Spleen (tissue), 7 donors: Measurements from ENCODE around the gene XPR1.

ENCODE experiments used
- CTCF ChIP-seq, 11 experiments: fragments of 200-600 bp in 7 of 11; fragments of 450-650 bp in 4 of 11; sonication (generic) in 4 of 11; IDR thresholded peaks in 8 of 11; conservative IDR thresholded peaks in 3 of 11; 1 replicate in 7 of 11; 2 replicates in 4 of 11; pipeline versions ENCODE4 v1.4.0 to v1.8.0; 2016 to 2021; ENCODE audit warnings: antibody characterized with exemption in 11 of 11, inconsistent platforms in 4 of 11, mild to moderate bottlenecking in 1 of 11
- POLR2A ChIP-seq, 3 donors: fragments of 450-650 bp; IDR thresholded peaks; one replicate each; pipeline ENCODE4 v1.5.1; 2017; ENCODE audit warnings: antibody characterized with exemption in 3 of 3, mild to moderate bottlenecking in 1 of 3
- POLR2AphosphoS5 ChIP-seq, 3 donors: sonication (generic); formaldehyde crosslinking; IDR thresholded peaks; one replicate each; pipeline ENCODE4 v1.5.1; 2017; ENCODE audit warnings: antibody characterized with exemption in 3 of 3
- donor health status: DM: no; HTN: no; CAD: no; lungs with moderate emphysema.
- donor health status: DM: no; HTN: no; CAD: no.
- donor health status: DM: no; HTN: no; CAD: no.

DNA sequence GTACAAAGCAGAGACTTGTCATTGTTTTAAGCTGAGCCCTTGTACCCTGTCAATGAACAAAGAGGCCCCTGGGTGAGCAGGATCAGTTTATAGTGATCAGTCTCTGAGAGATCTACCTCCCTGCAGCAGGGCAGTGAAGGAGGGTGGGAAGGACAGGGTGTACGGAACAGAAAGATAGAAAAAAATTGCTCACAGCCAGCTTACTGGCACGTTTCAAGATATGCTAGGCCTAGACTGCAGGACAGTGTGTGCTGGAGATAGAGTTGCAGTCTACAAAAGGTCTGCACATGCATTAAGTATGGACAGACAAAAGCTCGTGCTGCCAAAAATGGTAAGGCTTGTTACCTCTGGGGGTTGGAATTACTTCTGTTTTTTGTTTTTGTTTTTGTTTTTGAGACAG lies 38.4 kb upstream of the XPR1 start:
- TF ChIP-seq CTCF (IDR thresholded peaks at IDR 0.05 in 8 of 11, conservative IDR thresholded peaks at IDR 0.05 in 3 of 11) (no peak), POLR2A (IDR thresholded peaks at IDR 0.05) (no peak), POLR2AphosphoS5 (IDR thresholded peaks at IDR 0.05) (no peak)
